GM19467 (cell line): Measurements from ENCODE around the gene KRTAP13-2.

Experiments used
- ATAC-seq: cut with Tn5 transposase; IDR thresholded peaks from one replicate; pipeline ENCODE4 v1.9.1; 2021; ENCODE audit warnings: mild to moderate bottlenecking, moderate library complexity; ENCODE audit not compliant: unreplicated experiment

Gene KRTAP13-2, protein sequence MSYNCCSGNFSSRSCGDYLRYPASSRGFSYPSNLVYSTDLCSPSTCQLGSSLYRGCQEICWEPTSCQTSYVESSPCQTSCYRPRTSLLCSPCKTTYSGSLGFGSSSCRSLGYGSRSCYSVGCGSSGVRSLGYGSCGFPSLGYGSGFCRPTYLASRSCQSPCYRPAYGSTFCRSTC

DNA sequence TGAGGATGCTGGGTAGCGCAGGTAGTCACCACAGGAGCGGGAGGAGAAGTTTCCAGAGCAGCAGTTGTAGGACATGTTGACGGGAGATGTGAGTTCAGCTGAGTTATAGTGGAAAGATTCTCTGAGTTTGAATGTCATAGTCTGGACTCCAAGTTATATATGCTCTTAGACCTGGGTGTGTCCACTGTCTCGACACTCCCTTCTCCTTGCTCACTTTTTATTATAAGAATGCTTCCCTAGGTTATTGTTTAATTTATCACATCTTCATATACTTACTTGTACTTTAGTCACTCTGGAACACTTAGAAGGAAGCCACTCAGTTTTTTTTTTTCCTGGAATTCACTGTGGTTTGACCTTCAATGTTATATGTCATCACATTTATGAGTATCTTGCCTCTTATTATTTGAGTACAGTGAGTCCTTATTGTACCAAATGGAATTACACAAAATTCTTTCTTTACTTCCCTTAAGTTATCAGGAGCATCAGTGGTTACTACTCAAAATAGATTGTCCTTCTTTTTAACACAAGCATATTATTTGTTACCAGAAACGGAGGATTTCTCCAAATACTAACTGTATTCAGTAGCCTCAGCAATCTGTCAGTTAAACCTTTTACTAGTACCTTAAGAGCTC is at the start of gene KRTAP13-2:
TSS of gene KRTAP13-2 (minus strand) at position 133 of the 632 bp plus-strand sequence. CDS start at position 75, 58 bp downstream.
- no peak for ATAC-seq

DNA sequence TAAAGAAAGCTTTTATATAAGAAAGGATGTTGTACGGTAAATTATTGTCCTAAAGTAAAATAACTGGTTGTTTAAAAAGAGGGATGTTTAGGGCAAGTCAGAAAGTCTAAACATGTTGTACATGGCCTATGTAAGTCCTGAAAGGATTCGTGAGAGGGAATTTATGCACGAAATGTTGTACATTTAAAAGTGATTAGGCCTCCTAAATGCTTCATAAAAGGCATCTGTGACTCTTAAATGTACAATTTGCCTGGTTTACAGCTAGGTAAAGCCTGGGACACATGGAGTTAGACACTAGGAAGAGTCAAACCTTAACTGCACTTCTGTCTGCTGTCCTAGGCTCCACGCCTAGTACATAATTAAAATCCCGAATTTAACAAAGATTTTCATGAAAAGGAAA is 43.9 kb upstream of the KRTAP13-2 start:
- ATAC-seq, result no peak

DNA sequence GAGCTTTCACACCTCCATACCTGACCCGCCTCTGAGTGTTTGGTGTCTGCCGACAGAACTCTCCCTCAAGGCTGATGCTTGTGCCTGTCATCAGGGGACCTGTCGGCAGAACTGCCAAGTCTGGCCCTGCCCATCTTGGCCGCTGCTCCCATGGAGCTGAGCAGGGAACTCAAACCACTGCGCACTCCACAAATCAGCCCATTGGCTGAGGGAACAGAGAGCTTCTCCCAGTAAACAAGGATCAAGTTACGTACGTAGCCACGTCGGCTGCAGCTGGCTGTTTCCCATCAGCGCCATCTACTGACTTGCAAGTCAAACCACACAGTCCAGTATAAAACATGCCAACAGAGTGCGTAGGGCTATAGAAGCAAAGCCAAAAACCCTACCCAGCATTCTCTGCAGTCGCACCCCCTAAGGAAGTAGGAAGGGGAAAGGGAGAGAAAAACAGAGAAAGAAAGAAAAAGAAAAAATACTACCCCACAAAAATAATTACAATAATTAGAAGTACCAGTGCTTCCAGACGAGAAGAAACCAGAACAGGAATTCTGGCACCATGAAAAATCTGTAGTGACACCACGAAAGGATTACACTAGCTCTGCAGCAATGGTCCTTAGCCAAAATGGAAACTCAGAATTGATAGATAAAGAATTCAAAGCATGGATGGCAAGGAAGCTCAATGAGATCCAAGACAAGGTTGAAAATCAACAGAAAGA is 36.9 kb upstream of the KRTAP13-2 start:
- ATAC-seq, result no peak

DNA sequence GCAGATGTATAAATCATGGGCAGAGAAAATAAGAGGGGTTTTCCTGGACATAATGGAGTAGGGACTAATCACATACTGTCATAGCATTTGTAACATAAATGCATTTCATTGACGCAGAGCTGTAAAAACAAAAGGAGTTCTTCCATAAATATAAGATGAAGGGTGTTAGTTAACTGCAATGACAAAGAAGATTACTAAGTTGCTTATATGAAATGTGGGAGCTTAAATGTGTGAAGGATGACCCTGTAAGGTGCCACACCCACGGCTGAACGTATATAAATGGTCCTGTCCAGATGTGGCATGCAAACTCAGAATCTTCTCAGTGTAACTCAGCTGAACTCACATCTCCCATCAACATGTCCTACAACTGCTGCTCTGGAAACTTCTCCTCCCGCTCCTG is 23.7 kb upstream of the KRTAP13-2 start, which contains the start of gene KRTAP13-1:
TSS of gene KRTAP13-1 (plus strand) at position 301 of the 400 bp plus-strand sequence. CDS start at position 357, 56 bp downstream.
- no peak for ATAC-seq

DNA sequence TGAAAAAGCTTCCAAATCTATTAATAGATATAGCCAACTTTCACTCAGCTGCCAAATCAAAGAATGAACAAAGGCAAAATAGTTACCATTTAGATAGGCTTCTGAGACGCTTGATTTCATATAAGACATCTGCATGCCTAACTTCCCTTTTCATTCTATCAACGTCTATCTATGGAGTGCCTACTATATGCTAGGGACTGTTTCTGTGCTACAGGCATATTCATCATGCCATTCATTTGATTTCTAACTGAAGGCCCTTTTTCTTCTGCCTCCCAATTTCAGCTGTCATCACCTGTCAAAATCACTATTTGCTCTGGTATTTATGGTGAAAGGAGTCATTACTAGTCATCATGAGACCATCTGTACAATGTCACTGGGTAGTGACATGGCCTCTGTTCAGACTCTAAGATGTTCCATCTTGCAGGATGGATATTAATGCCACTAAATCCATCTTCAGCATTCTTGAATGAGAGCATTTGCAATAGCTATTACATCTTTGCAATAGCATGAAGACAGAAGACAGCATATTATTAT is 19.5 kb upstream of the KRTAP13-2 start:
- ATAC-seq, result no peak

DNA sequence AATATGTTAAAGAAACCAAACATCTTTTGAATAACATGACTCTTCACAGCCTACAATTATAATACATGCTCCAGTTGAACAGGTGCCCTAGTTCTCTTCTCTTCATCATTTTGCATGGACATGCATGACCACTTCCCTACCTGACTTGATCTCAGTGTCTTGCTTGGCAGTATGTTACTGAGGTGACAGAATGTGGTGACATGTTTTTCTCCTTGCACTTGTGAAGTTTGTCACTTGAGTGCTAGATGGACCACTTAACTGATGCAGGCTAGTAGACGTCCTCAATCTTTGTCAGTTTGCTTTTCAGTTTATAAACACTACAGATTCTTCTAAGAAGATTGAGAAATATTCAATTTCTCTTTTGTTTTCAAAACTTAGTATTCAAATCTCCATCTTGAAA is 10.1 kb upstream of the KRTAP13-2 start:
- no peak for ATAC-seq

DNA sequence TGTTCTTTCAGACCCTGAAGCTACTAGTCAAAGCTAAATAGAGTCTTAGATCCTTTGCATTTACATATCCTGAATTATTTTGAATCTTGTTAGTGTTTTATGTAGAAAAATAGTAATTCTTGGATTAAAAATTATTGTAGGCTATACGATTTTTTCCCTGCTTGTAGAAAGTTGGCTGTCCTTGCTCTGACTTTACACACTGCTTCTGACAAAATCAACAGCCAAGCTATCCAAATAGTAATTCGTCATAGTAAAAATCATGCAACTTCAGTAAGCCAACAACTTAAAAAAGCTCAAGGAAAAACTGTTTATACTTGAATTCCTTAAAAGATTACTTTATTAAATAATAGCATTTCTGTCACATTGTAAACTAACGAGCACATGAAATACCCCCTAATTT is 16.2 kb downstream of the KRTAP13-2 start:
- ATAC-seq, result no peak

DNA sequence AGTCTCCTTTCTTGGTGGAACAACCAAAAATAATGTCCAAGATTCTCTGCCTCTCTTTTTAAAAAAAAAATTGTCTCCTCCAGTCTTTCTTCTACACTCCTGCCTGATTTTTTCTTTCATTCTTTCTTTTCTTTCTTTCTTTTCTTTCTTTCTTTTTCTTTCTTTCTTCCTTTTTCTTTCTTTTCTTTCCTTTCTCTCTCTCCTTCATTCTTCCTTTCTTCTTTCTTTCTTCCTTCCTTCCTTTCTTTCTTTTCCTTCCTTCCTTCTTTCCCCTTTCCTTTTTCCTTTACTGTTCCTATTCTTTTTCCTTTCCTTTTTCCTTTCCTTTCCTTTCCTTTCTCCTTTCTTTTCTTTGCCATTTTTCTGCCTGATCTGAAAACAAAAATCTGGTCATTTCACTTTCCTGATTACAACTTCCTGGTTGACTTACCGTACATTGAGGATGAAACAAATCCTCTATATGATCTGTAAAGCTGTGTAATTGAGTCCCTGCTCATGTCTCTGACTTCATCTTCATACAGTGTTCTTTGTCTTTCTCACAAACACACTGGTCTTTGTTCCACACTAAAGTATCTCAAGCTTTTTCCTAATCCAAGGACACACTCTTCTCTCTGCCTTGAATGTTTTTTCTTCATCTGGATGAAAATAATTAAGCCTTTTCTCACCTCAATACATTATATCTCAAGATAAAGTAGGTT is 17.6 kb downstream of the KRTAP13-2 start:
- ATAC-seq, result no peak

DNA sequence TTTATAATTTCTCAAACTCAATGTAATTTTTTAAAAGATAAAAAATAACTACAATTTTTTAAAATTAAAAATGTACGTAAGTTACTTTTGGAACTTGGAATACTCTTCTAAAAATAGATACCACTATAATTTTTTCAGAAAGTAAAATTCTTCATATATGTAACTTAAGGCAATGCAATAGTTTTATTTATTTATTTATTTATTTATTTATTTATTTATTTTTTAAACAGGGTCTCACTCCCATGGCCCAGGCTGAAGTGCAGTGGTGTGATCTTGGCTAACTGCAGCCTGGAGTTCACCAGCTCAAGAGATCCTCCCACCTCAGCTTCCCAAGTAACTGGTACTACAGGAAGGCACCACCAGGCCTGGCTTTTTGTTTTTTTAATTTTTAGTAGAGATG is 20.5 kb downstream of the KRTAP13-2 start:
- no peak for ATAC-seq

DNA sequence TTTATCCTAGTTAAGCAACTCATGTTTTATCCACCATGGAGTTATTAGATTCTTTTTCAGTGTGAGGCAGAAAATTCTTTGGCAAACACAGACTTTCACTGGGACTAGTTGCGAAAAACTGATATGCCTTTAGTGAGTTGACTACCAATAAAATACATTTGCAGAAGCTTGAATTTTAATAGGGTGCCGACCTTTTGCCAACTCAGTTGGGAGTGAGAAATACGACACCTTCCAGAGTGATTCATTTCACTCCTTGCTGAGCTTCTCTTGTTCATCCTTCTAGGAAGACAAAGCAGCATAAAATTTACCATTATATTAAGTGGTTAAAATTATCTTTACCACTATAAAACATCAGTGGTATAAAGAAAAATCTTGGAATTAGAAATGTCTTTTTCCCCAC is 22.5 kb downstream of the KRTAP13-2 start:
- no peak for ATAC-seq

DNA sequence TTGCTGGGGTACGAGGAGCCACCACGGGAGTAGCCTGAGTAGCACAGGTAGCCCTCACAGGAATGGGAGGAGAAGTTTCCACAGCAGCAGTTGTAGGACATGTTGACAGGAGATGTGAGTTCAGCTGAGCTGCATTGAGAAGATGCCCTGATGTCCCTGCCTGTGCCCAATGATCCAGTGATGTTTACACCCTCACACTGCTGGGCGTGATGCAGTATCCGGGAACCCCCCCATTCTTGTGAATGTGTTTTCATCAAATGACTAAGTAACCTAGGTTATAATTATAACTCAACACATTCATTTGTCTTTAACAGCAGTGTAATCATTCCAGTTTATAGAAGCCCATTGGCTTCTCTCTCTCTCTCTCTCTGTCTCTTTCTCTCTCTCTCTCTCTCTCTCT is 23.6 kb downstream of the KRTAP13-2 start, which contains the start of gene KRTAP23-1:
TSS of gene KRTAP23-1 (minus strand) at position 101 of the 400 bp plus-strand sequence. CDS start at position 101, 0 bp downstream.
- ATAC-seq, result no peak

DNA sequence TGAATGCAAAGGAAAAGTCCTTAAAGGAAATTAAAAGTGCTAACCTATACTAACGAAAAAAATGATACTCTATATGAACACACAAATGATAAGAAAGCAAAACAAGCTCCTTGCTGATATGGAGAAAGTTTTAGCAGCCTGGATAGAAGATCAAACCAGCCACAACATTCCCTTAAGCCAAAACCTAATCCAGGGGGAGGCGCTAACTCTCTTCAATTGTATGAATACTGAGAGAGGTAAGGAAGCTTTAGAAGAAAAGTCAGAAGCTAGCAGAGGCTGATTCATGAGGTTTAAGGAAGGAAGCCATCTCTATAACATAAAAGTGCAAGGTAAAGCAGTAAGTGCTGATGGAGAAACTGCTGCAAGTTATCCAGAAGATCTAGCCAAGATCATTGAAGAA is 27.1 kb downstream of the KRTAP13-2 start:
- ATAC-seq, result no peak

DNA sequence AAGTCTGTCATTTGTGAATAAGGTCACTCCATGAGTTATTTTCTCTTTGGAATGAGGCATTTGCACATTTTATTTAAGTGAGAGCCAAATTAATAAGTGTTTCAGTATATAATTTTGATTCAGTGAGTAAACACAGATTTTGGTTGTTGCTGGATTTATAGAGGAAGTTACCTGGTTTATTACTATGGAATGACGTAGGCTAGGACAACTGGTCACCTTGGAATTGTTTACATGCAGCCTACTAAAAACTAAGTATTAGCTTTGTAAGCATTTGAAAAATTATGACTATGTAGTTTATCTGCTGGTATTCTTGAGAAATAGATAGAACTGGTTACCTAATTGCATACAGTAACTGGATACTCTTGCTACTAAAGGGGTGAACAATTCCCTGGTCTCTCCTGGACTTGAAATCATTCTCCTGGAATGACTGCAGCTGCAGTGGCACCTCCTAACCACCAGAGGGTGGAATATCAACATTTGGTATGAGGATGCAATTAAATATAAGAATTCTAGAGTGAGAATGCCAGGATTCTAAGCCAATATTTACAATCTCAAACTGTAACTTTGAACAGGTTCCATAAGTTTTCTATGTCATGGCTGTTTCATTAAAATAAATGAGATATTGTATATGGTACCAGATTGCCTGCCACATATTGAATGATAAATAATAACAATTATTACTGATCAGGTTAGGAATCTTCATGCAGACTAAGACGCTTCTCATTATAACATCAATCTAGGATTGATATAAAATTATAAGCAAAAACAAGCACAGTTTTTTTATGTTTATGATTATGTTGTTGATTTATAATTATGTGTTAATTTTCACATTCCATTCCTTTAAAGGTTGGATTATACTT is 31.1 kb downstream of the KRTAP13-2 start:
- no peak for ATAC-seq

DNA sequence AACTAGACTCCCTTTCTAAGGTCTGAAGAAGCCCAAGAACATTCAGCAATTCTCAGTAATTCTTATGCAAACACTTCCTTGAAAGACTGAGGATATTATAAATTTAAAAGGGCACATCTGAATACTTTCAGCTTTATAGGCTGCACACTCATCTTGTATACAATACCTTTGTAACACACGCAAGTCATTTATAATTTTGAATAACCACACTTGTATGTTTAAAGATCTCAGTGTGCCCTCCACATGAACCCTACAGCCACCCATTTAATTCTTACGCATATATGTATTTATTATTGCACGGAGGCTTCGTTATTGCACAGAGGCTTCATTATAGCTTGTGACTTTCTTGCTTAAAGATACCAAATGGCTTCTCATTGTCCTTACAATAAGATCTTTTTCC is 33.4 kb downstream of the KRTAP13-2 start:
- no peak for ATAC-seq

DNA sequence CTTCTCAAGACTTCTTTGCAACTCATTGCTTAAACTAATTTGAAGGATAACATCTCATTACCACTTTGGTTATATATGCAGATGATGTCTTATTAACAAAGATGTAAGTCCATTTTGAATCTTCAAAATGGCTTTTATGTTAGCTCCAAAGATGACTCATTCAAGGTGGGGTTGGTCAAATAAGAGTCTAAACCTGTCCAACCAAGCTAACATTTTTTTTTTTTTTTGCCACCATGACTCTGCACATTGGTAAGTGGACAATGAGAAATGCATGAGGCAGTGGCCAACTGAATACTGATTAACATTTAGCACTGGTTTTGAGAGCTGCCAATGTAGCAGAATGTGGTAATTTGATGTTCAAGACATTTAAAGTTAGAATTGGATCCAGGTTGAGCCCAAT is 34.3 kb downstream of the KRTAP13-2 start:
- ATAC-seq, result no peak

DNA sequence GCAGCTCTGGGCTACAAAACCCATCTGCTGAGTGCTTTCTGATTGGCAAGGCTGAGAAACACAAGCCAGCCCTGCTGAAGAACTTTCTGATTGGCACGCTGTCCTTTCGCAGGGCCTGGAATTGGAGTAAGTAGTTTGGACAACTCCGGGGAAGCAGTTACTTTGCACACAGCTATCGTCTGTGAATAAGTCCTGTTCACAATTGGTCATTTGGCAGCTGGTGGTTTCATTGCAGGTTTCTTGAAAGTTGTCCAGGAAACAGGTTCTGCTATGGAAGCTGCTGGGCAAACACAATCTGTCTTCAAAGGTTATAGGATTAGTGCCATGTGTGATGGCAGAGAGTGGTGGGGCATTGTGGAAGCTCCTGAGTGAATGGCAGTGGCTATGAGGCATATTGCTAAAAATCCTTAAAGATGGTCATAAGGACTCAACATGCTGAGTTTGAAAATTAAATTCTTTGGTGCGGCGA is 34.8 kb downstream of the KRTAP13-2 start, which contains the start of gene KRTAP27-1:
TSS of gene KRTAP27-1 (minus strand) at position 419 of the 469 bp plus-strand sequence. CDS start at position 393, 26 bp downstream.
- no peak for ATAC-seq

DNA sequence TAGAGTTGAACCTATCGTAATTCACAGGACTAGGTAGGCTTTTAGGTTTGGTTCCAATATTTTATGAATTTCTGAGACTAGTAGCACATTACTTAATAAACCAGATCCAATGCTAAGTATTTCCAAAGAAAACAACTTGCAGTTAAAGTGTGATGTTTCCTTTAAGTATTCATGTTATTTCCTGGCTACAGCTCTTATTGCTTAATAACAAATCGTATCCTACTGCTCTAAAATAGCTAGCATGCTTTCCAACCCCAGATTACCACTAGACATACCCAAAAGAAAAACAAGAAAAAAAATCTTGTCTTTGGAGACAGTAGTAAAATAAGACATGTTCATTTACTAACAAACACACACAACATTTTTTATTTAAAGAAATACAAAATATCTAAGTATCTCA is 35.5 kb downstream of the KRTAP13-2 start:
- no peak for ATAC-seq

DNA sequence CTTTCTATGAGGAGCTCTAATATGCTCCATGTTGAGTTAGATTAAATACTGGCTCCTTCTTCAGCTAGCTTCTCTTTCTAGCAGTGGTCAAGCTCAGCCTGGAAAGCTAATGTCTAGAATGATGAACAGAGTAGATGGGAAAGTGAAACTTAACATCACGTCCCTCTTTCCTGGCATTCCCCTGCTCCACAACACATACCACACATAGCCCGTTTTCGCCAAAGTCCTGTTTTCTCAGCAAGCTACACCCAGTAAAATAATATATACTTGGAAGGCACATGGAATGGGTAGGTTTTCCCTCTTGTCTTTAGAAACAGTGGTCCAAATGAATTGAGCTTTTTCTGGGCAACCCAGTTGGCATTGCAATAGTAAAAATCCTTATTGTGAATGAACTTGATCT is 38.3 kb downstream of the KRTAP13-2 start:
- ATAC-seq, result no peak

DNA sequence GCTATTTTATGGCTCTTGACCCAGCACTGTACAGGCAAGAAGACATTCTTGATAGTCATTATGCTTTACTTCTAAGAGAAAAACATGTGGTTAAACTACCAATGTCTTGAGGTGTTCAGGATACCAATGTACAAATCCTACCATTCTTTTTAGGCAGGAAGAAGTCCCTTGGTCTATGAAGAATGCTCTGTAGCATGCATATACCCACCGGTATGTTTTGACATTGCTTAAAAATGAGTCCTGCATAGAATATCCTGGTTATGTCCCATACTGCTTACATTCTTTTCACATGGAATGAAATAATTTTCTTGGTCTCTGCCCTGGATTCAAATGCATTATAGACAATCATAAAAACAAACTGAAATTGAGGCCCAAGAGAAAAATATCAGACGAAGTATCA is 39.4 kb downstream of the KRTAP13-2 start:
- no peak for ATAC-seq
